ENCODE results near the gene HIP1.
"Not testable (repeated sequence)": the region's sequence is repeated elsewhere in the genome, so short reads cannot be mapped to it uniquely, and the experiment has no call there.

The HIP1 gene

GRCh38 chr7:75509033-75509432, 229.7 kb downstream of the HIP1 start:
- DNase-seq (ENCODE audit: low read depth); H3K4me3 ChIP-seq (ENCODE audit: low read depth, low read length): not testable (repeated sequence)

GRCh38 chr7:75492020-75492419, 246.7 kb downstream of the HIP1 start, which contains the start of gene SPDYE5:
Gene SPDYE5 (plus strand): TSS chr7:75492320. CDS start chr7:75494048, 1,728 bp downstream.
- not testable (repeated sequence) for DNase-seq (ENCODE audit: low read depth); H3K4me3 ChIP-seq (ENCODE audit: low read depth, low read length)

- DNase-seq (ENCODE audit: low read depth), result peak; percentile 67
- H3K4me3 ChIP-seq (ENCODE audit: low read depth, low read length), result peak within 1 kb of the TSS; percentile 77
Observed at GRCh38 chr7:75485979-75486643, 252.6 kb downstream of the HIP1 start, which contains the start of gene POM121C. Gene POM121C (minus strand): TSS chr7:75486299. CDS start chr7:75441496, 44,803 bp downstream.

- DNase-seq (ENCODE audit: low read depth), result not testable (repeated sequence)
- H3K4me3 ChIP-seq (ENCODE audit: low read depth, low read length), result peak overlapping the region; percentile 77
Observed at GRCh38 chr7:75485355-75485978, 253.3 kb downstream of the HIP1 start.
